K562 (cell line): ENCODE results near the gene ERFL. TPM values are rescaled to one million over a fixed set of nuclear protein-coding genes. Genes with fewer than 3 reads are reported as not detected.

Source experiments
- ARID3A ChIP-seq: IDR thresholded peaks from 2 replicates; pipeline ENCODE4 v1.6.1; 2012; ENCODE audit warnings: low read depth, low read length, improper control_type of control experiment, borderline replicate concordance
- CTCF ChIP-seq, 3 experiments: IDR thresholded peaks in 2 of 3; conservative IDR thresholded peaks in 1 of 3; 2 replicates each; pipeline ENCODE4 v1.5.1; 2011 to 2012; ENCODE audit warnings: low read length in 3 of 3, mild to moderate bottlenecking in 3 of 3, control low read depth in 2 of 3, improper control_type of control experiment in 1 of 3, inconsistent platforms in 1 of 3, low read depth in 1 of 3, mixed read lengths in 1 of 3, moderate library complexity in 1 of 3; ENCODE audit not compliant: insufficient read depth in 2 of 3
- GATAD2B ChIP-seq: fragments of 450-650 bp; IDR thresholded peaks from 2 replicates; pipeline ENCODE4 v1.6.1; 2017; ENCODE audit warnings: mild to moderate bottlenecking, borderline replicate concordance
- HCFC1 ChIP-seq: IDR thresholded peaks from 2 replicates; pipeline ENCODE4 v1.6.1; 2012; ENCODE audit warnings: low read depth, low read length, improper control_type of control experiment
- NCOA2 ChIP-seq, 2 experiments: fragments of 450-650 bp; IDR thresholded peaks; 2 replicates each; pipeline ENCODE4 v1.6.1; 2018; ENCODE audit warnings: mild to moderate bottlenecking in 2 of 2, moderate library complexity in 1 of 2; ENCODE audit not compliant: partially characterized antibody in 2 of 2
- SRSF7 ChIP-seq: fragments of 200-400 bp; formaldehyde crosslinking; optimal IDR thresholded peaks from 2 replicates; pipeline ENCODE3; 2017; ENCODE audit warnings: mild to moderate bottlenecking, low read depth, low read length
- YBX1 ChIP-seq: fragments of 450-650 bp; IDR thresholded peaks from 2 replicates; pipeline ENCODE4 v1.7.1; 2016; ENCODE audit warnings: mild to moderate bottlenecking
- ZBTB7A ChIP-seq: IDR thresholded peaks from 2 replicates; pipeline ENCODE4 v1.6.1; 2011; ENCODE audit warnings: low read depth, mild to moderate bottlenecking, low read length, moderate library complexity, borderline replicate concordance; ENCODE audit not compliant: control insufficient read depth
- ZHX1 ChIP-seq: fragments of 150-350 bp; conservative IDR thresholded peaks from 2 replicates; pipeline ENCODE4 v1.6.1; 2014; ENCODE audit warnings: low read length
- ZNF583 ChIP-seq: fragments of 250-450 bp; sonication (Bioruptor Pico); IDR thresholded peaks from 2 replicates; pipeline ENCODE4 v1.4.0; 2020
- ZNF639 ChIP-seq, 2 experiments: fragments of 200-800 bp in 1 of 2; sonication (Bioruptor generic) in 1 of 2; sonication (generic) in 1 of 2; formaldehyde crosslinking in 1 of 2; IDR thresholded peaks in 1 of 2; conservative IDR thresholded peaks in 1 of 2; 2 replicates each; pipeline versions ENCODE4 v1.5.0 to v1.6.1; 2016 to 2020; ENCODE audit warnings: missing compliant biosample characterization in 1 of 2, missing genetic modification characterization in 1 of 2, missing genetic modification reagents in 1 of 2
- ZNF699 ChIP-seq: fragments of 250-450 bp; sonication (Bioruptor Pico); IDR thresholded peaks from 2 replicates; pipeline ENCODE4 v1.8.0; 2021; ENCODE audit warnings: mild to moderate bottlenecking, moderate library complexity; ENCODE audit not compliant: insufficient replicate concordance
- polyA plus RNA-seq, 8 experiments: library from polyadenylated mRNA; depleted of rRNA in 4 of 8; stranded (reverse) in 5 of 8; unstranded in 3 of 8; fragments of >200 nt; fragmentation: Nextera tagmentation in 2 of 8; fragmentation: Illumina TruSeq in 1 of 8; extraction: Ambion mirVana in 2 of 8; extraction: Trizol in 1 of 8; gene quantifications; 2 replicates each; pipeline versions ENCODE4 v1.2.1 to v1.2.3, GENCODE V29; 2011 to 2014; ENCODE audit warnings: inconsistent platforms in 1 of 8, missing spikeins in 1 of 8
- total RNA-seq, 7 experiments: library from RNA; depleted of rRNA in 6 of 7; stranded (reverse); fragments of >200 nt in 6 of 7; fragmentation: Illumina TruSeq in 2 of 7; extraction: Trizol in 2 of 7; gene quantifications; 2 replicates each; pipeline versions ENCODE4 v1.2.1 to v1.2.3, GENCODE V29; 2011 to 2021; ENCODE audit warnings: low replicate concordance in 1 of 7

The ERFL gene
- total and polyA plus RNA-seq, 9 of the 15 experiments (the other 6 are each of a cell fraction or from before 2014, with no cell fraction given) = 0.07 to 0.75 (median 0.32) TPM; not detected in 4

GRCh38 chr19:41882568-41883462 is 45.4 kb downstream of the ERFL start, which contains the start of gene ARHGEF1 (continued):
- TF ChIP-seq SRSF7 (no peak), ZBTB7A (peak; percentile 68; the same call in 1 of the 2 replicates), NCOA2 (IDR thresholded peaks at IDR 0.05; ENCODE audit: partially characterized antibody in 2 of 2) (no peak), ARID3A (no peak), ZNF699 (CRISPR knock-in tag) (no peak), GATAD2B (peak; percentile 66; the same call in 1 of the 2 replicates), CTCF (IDR thresholded peaks at IDR 0.05 in 2 of 3, conservative IDR thresholded peaks at IDR 0.05 in 1 of 3; ENCODE audit: insufficient read depth in 2 of 3, low read depth in 1 of 3, low read length in 3 of 3) (no peak), ZHX1 (no peak), ZNF583 (CRISPR knock-in tag) (no peak), ZNF639 (CRISPR knock-in tag; conservative IDR thresholded peaks at IDR 0.05 in 1 of 2, IDR thresholded peaks at IDR 0.05 in 1 of 2) (peak in 1 of 2 experiments; percentile 76; a peak in 1 of 4 replicates), HCFC1 (no peak; the same call in 1 of the 2 replicates), YBX1 (no peak)
